GM21723 (cell line): ENCODE results near the gene OMP.
A peak's percentile ranks its signal among the peaks of the same experiment; 100 is the strongest.
"Not testable (repeated sequence)": the region's sequence is repeated elsewhere in the genome, so short reads cannot be mapped to it uniquely, and the experiment has no call there.

Source experiments
- ATAC-seq: cut with Tn5 transposase; IDR thresholded peaks from one replicate; pipeline ENCODE4 v1.9.1; 2021; ENCODE audit warnings: mild to moderate bottlenecking, moderate library complexity; ENCODE audit not compliant: unreplicated experiment

The OMP gene

GRCh38 chr11:77085652-77086051 lies 17.0 kb upstream of the OMP start:
- no peak for ATAC-seq

GRCh38 chr11:77086521-77087472 lies 15.8 kb upstream of the OMP start:
- no peak for ATAC-seq

GRCh38 chr11:77087723-77088225 lies 14.9 kb upstream of the OMP start:
- ATAC-seq = no peak

- no peak for ATAC-seq
Observed at GRCh38 chr11:77088236-77089003, 14.2 kb upstream of the OMP start.

GRCh38 chr11:77089004-77089545 lies 13.6 kb upstream of the OMP start:
- no peak for ATAC-seq

- ATAC-seq = no peak
Observed at GRCh38 chr11:77090046-77090372, 12.6 kb upstream of the OMP start.

- ATAC-seq = peak; percentile 10
Observed at GRCh38 chr11:77090373-77091111, 12.1 kb upstream of the OMP start.

- peak; percentile 85 for ATAC-seq
Observed at GRCh38 chr11:77091146-77091940, 11.3 kb upstream of the OMP start.

- ATAC-seq = no peak
Observed at GRCh38 chr11:77092382-77092781, 10.3 kb upstream of the OMP start.

- no peak for ATAC-seq
Observed at GRCh38 chr11:77093056-77093891, 9.4 kb upstream of the OMP start.

GRCh38 chr11:77093987-77094840 lies 8.4 kb upstream of the OMP start:
- ATAC-seq = no peak

- ATAC-seq = no peak
Observed at GRCh38 chr11:77094841-77095365, 7.7 kb upstream of the OMP start.

GRCh38 chr11:77095551-77096490 lies 6.8 kb upstream of the OMP start:
- ATAC-seq = no peak

GRCh38 chr11:77096591-77097019 lies 6.0 kb upstream of the OMP start:
- no peak for ATAC-seq

GRCh38 chr11:77097180-77097579 lies 5.5 kb upstream of the OMP start:
- not testable (repeated sequence) for ATAC-seq

GRCh38 chr11:77100166-77101042 lies 2.2 kb upstream of the OMP start:
- ATAC-seq = no peak
